K562 (cell line): ENCODE measurements around the gene TEP1. TPM values are rescaled to one million over a fixed set of nuclear protein-coding genes. Genes with fewer than 3 reads are reported as not detected.

Source experiments
- ATAC-seq: fragments of 200-7000 bp; cut with Tn5 transposase; 3 replicates; pipeline ENCODE4 v1.9.1; 2020; ENCODE audit warnings: moderate library complexity
- BruUV-seq: library from RNA; stranded (reverse); fragments of 400-500 nt; replicated peaks from 2 replicates; lab custom pipeline; 2021; lab: Mats Ljungman, UMichigan
- CTCF ChIA-PET: fragments of 300-600 bp; formaldehyde crosslinking; extraction: SDS; loops from one replicate; lab custom pipeline; 2021; ENCODE audit warnings: low intra/inter-chr PET ratio; lab: Yijun Ruan, JAX
- POLR2A ChIA-PET: fragments of 300-600, 350-650 bp; sonication (Branson Sonifier 250); formaldehyde crosslinking; extraction: SDS; loops from one replicate; lab custom pipeline; 2021; ENCODE audit warnings: antibody characterized with exemption, inconsistent platforms; lab: Yijun Ruan, JAX
- DNase-seq, 4 experiments: peaks; one replicate each; pipeline versions ENCODE4 v3.0.0 to v3.0.0-alpha.2; 2011 to 2018; ENCODE audit warnings: low spot score in 3 of 4, mixed read lengths in 3 of 4; ENCODE audit errors: extremely low read depth in 1 of 4
- FAIRE-seq: peaks from 2 replicates; lab custom pipeline; 2011; peaks lifted over from hg19 to GRCh38; lab: Jason Lieb, UNC
- H2AFZ ChIP-seq: 2 replicates; pipeline ENCODE4 v1.6.0; 2011; ENCODE audit warnings: low read depth, low read length, control low read depth, inconsistent platforms
- H3K27ac ChIP-seq: fragments of 200-600 bp; 3 replicates; pipeline ENCODE4 v1.8.0; 2011; ENCODE audit warnings: low read depth, mild to moderate bottlenecking, control low read depth, inconsistent platforms, low read length, moderate library complexity, mixed read lengths; ENCODE audit errors: extremely low read depth
- H3K27me3 ChIP-seq, 2 experiments: fragments of 300-600 bp in 1 of 2; 2 replicates in 1 of 2; 3 replicates in 1 of 2; pipeline versions ENCODE4 v1.6.0 to v1.8.0; 2011; ENCODE audit warnings: inconsistent platforms in 2 of 2, low read length in 2 of 2, mild to moderate bottlenecking in 1 of 2, mixed read lengths in 1 of 2, moderate library complexity in 1 of 2; ENCODE audit not compliant: control insufficient read depth in 2 of 2, insufficient read depth in 2 of 2
- H3K36me3 ChIP-seq: fragments of 300-600 bp; 3 replicates; pipeline ENCODE4 v1.8.0; 2011; ENCODE audit warnings: mild to moderate bottlenecking, low read length, inconsistent platforms; ENCODE audit not compliant: control insufficient read depth, insufficient read depth
- H3K4me1 ChIP-seq, 2 experiments: fragments of 200-600 bp in 1 of 2; replicated peaks in 1 of 2; 2 replicates in 1 of 2; 3 replicates in 1 of 2; pipeline versions ENCODE4 v1.5.1 to v1.8.0; 2011; ENCODE audit warnings: inconsistent platforms in 2 of 2, low read length in 2 of 2, mild to moderate bottlenecking in 1 of 2, mixed read lengths in 1 of 2, moderate library complexity in 1 of 2; ENCODE audit not compliant: control insufficient read depth in 2 of 2, insufficient read depth in 2 of 2
- H3K4me2 ChIP-seq: 2 replicates; pipeline ENCODE4 v1.6.1; 2011; ENCODE audit warnings: low read length, control low read depth, inconsistent platforms, mixed read lengths; ENCODE audit not compliant: insufficient read depth
- H3K4me3 ChIP-seq: fragments of 200-600 bp; sonication (generic), shearing (Covaris generic); 2 replicates; pipeline ENCODE4 v1.5.1; 2016; ENCODE audit warnings: control low read depth, inconsistent platforms
- H3K79me2 ChIP-seq: fragments of 200-600 bp; 3 replicates; pipeline ENCODE4 v1.8.0; 2011; ENCODE audit warnings: low read length, inconsistent platforms; ENCODE audit not compliant: control insufficient read depth, insufficient read depth
- H3K9ac ChIP-seq, 2 experiments: 2 replicates each; pipeline versions ENCODE4 v1.6.0 to v1.6.1; 2011; ENCODE audit warnings: low read depth in 2 of 2, low read length in 2 of 2, control low read depth in 1 of 2, inconsistent platforms in 1 of 2, mild to moderate bottlenecking in 1 of 2, mixed read lengths in 1 of 2; ENCODE audit not compliant: insufficient read depth in 1 of 2
- H3K9me1 ChIP-seq: one replicate; pipeline ENCODE4 v1.6.0; 2011; ENCODE audit warnings: inconsistent platforms, mild to moderate bottlenecking, low read length, moderate library complexity; ENCODE audit not compliant: control insufficient read depth, insufficient read depth
- H3K9me3 ChIP-seq: replicated peaks from 2 replicates; pipeline ENCODE4 v1.5.1; 2011; ENCODE audit warnings: low read depth, low read length, inconsistent platforms; ENCODE audit not compliant: control insufficient read depth, insufficient read depth
- H4K20me1 ChIP-seq: replicated peaks from 2 replicates; pipeline ENCODE4 v1.6.1; 2011; ENCODE audit warnings: low read length, inconsistent platforms, mixed read lengths; ENCODE audit not compliant: control insufficient read depth, insufficient read depth
- CREM ChIP-seq: IDR thresholded peaks from 2 replicates; pipeline ENCODE4 v1.6.1; 2014; ENCODE audit warnings: antibody characterized with exemption, low read depth
- RBM17 ChIP-seq: fragments of 200-400 bp; formaldehyde crosslinking; IDR thresholded peaks from 2 replicates; pipeline ENCODE4 v1.6.1; 2017; ENCODE audit warnings: low read depth, mild to moderate bottlenecking, low read length, borderline replicate concordance
- TAF15 ChIP-seq: fragments of 200-400 bp; formaldehyde crosslinking; IDR thresholded peaks from 2 replicates; pipeline ENCODE4 v1.6.1; 2017; ENCODE audit warnings: mild to moderate bottlenecking, low read depth, low read length, moderate library complexity
- ZNF57 ChIP-seq: fragments of 450-650 bp; formaldehyde crosslinking; IDR thresholded peaks from 2 replicates; pipeline ENCODE4 v1.4.0; 2020; ENCODE audit warnings: mild to moderate bottlenecking, moderate library complexity
- WGBS: fragments of 100-300 bp; shearing (Covaris generic); methylation state at CpG from one replicate; pipeline ENCODE4 v1.1.6; 2016; ENCODE audit warnings: low coverage, mixed read lengths; ENCODE audit not compliant: insufficient coverage; ENCODE audit errors: missing lambda C conversion rate; 5-methylcytosine and 5-hydroxymethylcytosine counted together
- in situ Hi-C: fragments of 300-500 bp; cut with MboI; formaldehyde crosslinking; loops from 4 replicates; pipeline ENCODE4 v1.15.0; 2018; ENCODE audit warnings: inconsistent platforms, mixed read lengths
- intact Hi-C: fragments of 100-400 bp; cut with micrococcal nuclease; formaldehyde crosslinking; loops from 2 replicates; pipeline ENCODE4 v1.14.2; 2022
- polyA plus RNA-seq, 8 experiments: library from polyadenylated mRNA; depleted of rRNA in 4 of 8; stranded (reverse) in 5 of 8; unstranded in 3 of 8; fragments of >200 nt; fragmentation: Nextera tagmentation in 2 of 8; fragmentation: Illumina TruSeq in 1 of 8; extraction: Ambion mirVana in 2 of 8; extraction: Trizol in 1 of 8; gene quantifications; 2 replicates each; pipeline versions ENCODE4 v1.2.1 to v1.2.3, GENCODE V29; 2011 to 2014; ENCODE audit warnings: inconsistent platforms in 1 of 8, missing spikeins in 1 of 8
- total RNA-seq, 7 experiments: library from RNA; depleted of rRNA in 6 of 7; stranded (reverse); fragments of >200 nt in 6 of 7; fragmentation: Illumina TruSeq in 2 of 7; extraction: Trizol in 2 of 7; gene quantifications; 2 replicates each; pipeline versions ENCODE4 v1.2.1 to v1.2.3, GENCODE V29; 2011 to 2021; ENCODE audit warnings: low replicate concordance in 1 of 7
- TF ChIP-seq, protein P1 (sequence below): sonication (generic); formaldehyde crosslinking; IDR thresholded peaks from 2 replicates; pipeline ENCODE4 v1.8.1; 2023; ENCODE audit warnings: missing genetic modification reagents, mild to moderate bottlenecking, borderline replicate concordance
- TF ChIP-seq, protein P2 (sequence below): sonication (generic); formaldehyde crosslinking; IDR thresholded peaks from 2 replicates; pipeline ENCODE4 v1.5.0; 2020; ENCODE audit warnings: missing genetic modification reagents

TEP1 gene
- total and polyA plus RNA-seq, 9 of the 15 experiments (the other 6 are each of a cell fraction or from before 2014, with no cell fraction given) = 1.0 to 12.2 (median 7.1) TPM

DNA sequence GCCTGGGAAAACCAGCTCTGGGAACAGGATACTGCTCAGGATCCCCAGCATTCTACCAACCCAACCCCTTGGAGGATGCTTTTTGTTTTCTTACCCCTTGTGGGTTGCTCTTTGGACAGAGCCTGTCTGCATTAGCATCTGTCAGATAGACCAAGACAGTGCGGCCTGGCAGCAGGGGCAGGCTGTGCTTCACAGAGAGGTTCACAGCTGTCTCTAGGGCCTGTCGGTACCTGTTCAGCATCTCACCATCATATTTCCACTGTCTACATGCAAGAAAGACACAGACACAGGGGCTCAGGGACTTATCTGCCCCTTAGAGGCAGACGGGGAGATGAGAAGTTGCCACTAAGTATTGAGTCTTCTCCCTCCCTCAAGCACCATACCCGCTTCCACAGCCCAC is 21.8 kb downstream of the TEP1 start:
- Histone ChIP-seq H3K4me2 (no peak overlapping the region), H3K79me2 (no peaks in the 10 kb centered on the region), H4K20me1 (no peaks in the 10 kb centered on the region), H3K9me1 (no peaks in the 10 kb centered on the region), H2AFZ (no peak overlapping the region), H3K27me3 (no peaks in the 10 kb centered on the region), H3K4me3 (no peak overlapping the region), H3K9ac (no peak overlapping the region), H3K36me3 (peaks cover 39% of the 10 kb centered on the region; the same call in 2 of the 3 replicates), H3K9me3 (no peaks in the 10 kb centered on the region), H3K27ac (no peak overlapping the region), H3K4me1 (no peaks in the 10 kb centered on the region; a peak in 1 of 5 replicates)
- DNase-seq = no peak
- FAIRE-seq = no peak
- WGBS = 60% methylated on average over 2 of the region's 4 CpGs
- ChIA-PET CTCF (no interaction called here), POLR2A (no interaction called here)
- no peak for ATAC-seq
- no peak for TF ChIP-seq ZNF57 (CRISPR knock-in tag)
- no peak for TF ChIP-seq TAF15
- no peak for TF ChIP-seq CREM
- TF ChIP-seq, protein P1, sequence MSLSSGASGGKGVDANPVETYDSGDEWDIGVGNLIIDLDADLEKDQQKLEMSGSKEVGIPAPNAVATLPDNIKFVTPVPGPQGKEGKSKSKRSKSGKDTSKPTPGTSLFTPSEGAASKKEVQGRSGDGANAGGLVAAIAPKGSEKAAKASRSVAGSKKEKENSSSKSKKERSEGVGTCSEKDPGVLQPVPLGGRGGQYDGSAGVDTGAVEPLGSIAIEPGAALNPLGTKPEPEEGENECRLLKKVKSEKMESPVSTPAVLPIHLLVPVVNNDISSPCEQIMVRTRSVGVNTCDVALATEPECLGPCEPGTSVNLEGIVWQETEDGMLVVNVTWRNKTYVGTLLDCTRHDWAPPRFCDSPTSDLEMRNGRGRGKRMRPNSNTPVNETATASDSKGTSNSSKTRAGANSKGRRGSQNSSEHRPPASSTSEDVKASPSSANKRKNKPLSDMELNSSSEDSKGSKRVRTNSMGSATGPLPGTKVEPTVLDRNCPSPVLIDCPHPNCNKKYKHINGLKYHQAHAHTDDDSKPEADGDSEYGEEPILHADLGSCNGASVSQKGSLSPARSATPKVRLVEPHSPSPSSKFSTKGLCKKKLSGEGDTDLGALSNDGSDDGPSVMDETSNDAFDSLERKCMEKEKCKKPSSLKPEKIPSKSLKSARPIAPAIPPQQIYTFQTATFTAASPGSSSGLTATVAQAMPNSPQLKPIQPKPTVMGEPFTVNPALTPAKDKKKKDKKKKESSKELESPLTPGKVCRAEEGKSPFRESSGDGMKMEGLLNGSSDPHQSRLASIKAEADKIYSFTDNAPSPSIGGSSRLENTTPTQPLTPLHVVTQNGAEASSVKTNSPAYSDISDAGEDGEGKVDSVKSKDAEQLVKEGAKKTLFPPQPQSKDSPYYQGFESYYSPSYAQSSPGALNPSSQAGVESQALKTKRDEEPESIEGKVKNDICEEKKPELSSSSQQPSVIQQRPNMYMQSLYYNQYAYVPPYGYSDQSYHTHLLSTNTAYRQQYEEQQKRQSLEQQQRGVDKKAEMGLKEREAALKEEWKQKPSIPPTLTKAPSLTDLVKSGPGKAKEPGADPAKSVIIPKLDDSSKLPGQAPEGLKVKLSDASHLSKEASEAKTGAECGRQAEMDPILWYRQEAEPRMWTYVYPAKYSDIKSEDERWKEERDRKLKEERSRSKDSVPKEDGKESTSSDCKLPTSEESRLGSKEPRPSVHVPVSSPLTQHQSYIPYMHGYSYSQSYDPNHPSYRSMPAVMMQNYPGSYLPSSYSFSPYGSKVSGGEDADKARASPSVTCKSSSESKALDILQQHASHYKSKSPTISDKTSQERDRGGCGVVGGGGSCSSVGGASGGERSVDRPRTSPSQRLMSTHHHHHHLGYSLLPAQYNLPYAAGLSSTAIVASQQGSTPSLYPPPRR (CRISPR knock-in tag) = no peak
- TF ChIP-seq, protein P2, sequence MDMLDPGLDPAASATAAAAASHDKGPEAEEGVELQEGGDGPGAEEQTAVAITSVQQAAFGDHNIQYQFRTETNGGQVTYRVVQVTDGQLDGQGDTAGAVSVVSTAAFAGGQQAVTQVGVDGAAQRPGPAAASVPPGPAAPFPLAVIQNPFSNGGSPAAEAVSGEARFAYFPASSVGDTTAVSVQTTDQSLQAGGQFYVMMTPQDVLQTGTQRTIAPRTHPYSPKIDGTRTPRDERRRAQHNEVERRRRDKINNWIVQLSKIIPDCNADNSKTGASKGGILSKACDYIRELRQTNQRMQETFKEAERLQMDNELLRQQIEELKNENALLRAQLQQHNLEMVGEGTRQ (CRISPR knock-in tag) = no peak
- TF ChIP-seq RBM17 = no peak
- in situ Hi-C loops = no loop called here
- no TSS peak for BruUV-seq
- intact Hi-C loops = no loop called here
